Esophagus muscularis mucosa (tissue), 4 donors: ENCODE results near the gene RPRD1B. TPM values are rescaled to one million over a fixed set of nuclear protein-coding genes. Genes with fewer than 3 reads are reported as not detected.

Experiments used
- DNase-seq: peaks from one replicate; pipeline ENCODE4 v3.0.0-alpha.2; 2017; ENCODE audit errors: extremely low spot score
- H3K27ac ChIP-seq, 4 donors: fragments of 200-600 bp; sonication (generic); replicated peaks in 1 of 4; 1 replicate in 3 of 4; 2 replicates in 1 of 4; pipeline ENCODE4 v1.5.1; 2016 to 2019; ENCODE audit warnings: mild to moderate bottlenecking in 1 of 4
- H3K27me3 ChIP-seq, 4 donors: fragments of 200-600 bp; sonication (generic); one replicate each; pipeline versions ENCODE4 v1.5.1 to v1.6.0; 2016 to 2019
- H3K36me3 ChIP-seq, 4 donors: fragments of 200-600 bp; sonication (generic); one replicate each; pipeline ENCODE4 v1.5.1; 2016 to 2019
- H3K4me1 ChIP-seq, 4 donors: fragments of 200-600 bp; sonication (generic); one replicate each; pipeline ENCODE4 v1.5.1; 2016 to 2019
- H3K4me3 ChIP-seq, 4 donors: fragments of 200-600 bp; sonication (generic); 1 replicate in 2 of 4; 2 replicates in 2 of 4; pipeline ENCODE4 v1.5.1; 2016 to 2019; ENCODE audit warnings: mild to moderate bottlenecking in 4 of 4, moderate library complexity in 1 of 4
- H3K9me3 ChIP-seq, 4 donors: fragments of 200-600 bp; sonication (generic); 1 replicate in 3 of 4; 2 replicates in 1 of 4; pipeline ENCODE4 v1.5.1; 2016 to 2019
- EP300 ChIP-seq: sonication (generic); formaldehyde crosslinking; IDR thresholded peaks from one replicate; pipeline ENCODE4 v1.6.1; 2017; ENCODE audit warnings: antibody characterized with exemption
- POLR2A ChIP-seq: fragments of 450-650 bp; IDR thresholded peaks from one replicate; pipeline ENCODE4 v1.6.1; 2017; ENCODE audit warnings: antibody characterized with exemption, moderate library complexity, mild to moderate bottlenecking, low read depth
- POLR2AphosphoS5 ChIP-seq, 2 donors: sonication (generic); formaldehyde crosslinking; IDR thresholded peaks; one replicate each; pipeline ENCODE4 v1.6.1; 2017; ENCODE audit warnings: antibody characterized with exemption in 2 of 2
- WGBS: methylation state at CpG from one replicate; pipeline ENCODE4 v1.1.5; 2018; 5-methylcytosine and 5-hydroxymethylcytosine counted together
- intact Hi-C: fragments of 100-400 bp; cut with DNase I; formaldehyde crosslinking; loops from one replicate; pipeline ENCODE4 v1.15.1; 2023
- total RNA-seq, 4 donors: library from RNA; depleted of rRNA; stranded (reverse); fragments of >200 nt; gene quantifications; one replicate each; pipeline versions ENCODE4 v1.1.0 to v1.2.1, GENCODE V29; 2016
- TF ChIP-seq, protein P1 (sequence below), 3 experiments: fragments of 200-600 bp in 2 of 3; fragments of 450-650 bp in 1 of 3; sonication (generic) in 2 of 3; IDR thresholded peaks; one replicate each; pipeline ENCODE4 v1.5.1; 2017 to 2019; ENCODE audit warnings: antibody characterized with exemption in 3 of 3, mild to moderate bottlenecking in 2 of 3, moderate library complexity in 1 of 3

The RPRD1B gene, protein sequence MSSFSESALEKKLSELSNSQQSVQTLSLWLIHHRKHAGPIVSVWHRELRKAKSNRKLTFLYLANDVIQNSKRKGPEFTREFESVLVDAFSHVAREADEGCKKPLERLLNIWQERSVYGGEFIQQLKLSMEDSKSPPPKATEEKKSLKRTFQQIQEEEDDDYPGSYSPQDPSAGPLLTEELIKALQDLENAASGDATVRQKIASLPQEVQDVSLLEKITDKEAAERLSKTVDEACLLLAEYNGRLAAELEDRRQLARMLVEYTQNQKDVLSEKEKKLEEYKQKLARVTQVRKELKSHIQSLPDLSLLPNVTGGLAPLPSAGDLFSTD
- 10 to 100 TPM; 26.7 to 39.5 (median 33.8) TPM for total RNA-seq

GRCh38 chr20:38033330-38034107, at the start of gene RPRD1B, which contains the start of gene TTI1:
Gene RPRD1B, plus strand, starts transcription at chr20:38033746. Its CDS starts 202 bp downstream, at chr20:38033948.
Gene TTI1, minus strand, starts transcription at chr20:38033456. Its CDS starts 19,640 bp downstream, at chr20:38013816.
- H3K27me3 ChIP-seq = no peaks in the 10 kb centered on the region
- peak; percentile 98 for DNase-seq
- peak within 1 kb of the TSS; percentile 69 to 96 (median 70) for H3K4me3 ChIP-seq
- peaks cover 0 to 18% (median 3%) of the 10 kb centered on the region in 4 donors for H3K36me3 ChIP-seq
- H3K27ac ChIP-seq = peak within 1 kb of the TSS; percentile 93 to 95 (median 94)
- TF ChIP-seq POLR2A (peak; percentile 40), EP300 (no peak), POLR2AphosphoS5 (IDR thresholded peaks at IDR 0.05) (peak; percentile 87 to 91)
- TF ChIP-seq, protein P1, sequence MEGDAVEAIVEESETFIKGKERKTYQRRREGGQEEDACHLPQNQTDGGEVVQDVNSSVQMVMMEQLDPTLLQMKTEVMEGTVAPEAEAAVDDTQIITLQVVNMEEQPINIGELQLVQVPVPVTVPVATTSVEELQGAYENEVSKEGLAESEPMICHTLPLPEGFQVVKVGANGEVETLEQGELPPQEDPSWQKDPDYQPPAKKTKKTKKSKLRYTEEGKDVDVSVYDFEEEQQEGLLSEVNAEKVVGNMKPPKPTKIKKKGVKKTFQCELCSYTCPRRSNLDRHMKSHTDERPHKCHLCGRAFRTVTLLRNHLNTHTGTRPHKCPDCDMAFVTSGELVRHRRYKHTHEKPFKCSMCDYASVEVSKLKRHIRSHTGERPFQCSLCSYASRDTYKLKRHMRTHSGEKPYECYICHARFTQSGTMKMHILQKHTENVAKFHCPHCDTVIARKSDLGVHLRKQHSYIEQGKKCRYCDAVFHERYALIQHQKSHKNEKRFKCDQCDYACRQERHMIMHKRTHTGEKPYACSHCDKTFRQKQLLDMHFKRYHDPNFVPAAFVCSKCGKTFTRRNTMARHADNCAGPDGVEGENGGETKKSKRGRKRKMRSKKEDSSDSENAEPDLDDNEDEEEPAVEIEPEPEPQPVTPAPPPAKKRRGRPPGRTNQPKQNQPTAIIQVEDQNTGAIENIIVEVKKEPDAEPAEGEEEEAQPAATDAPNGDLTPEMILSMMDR (IDR thresholded peaks at IDR 0.05) = no peak
- under 1% methylated on average over 32 of the region's 69 CpGs for WGBS
- intact Hi-C loops = no loop called here
- peaks cover 43 to 70% (median 61%) of the 10 kb centered on the region in 4 donors for H3K4me1 ChIP-seq
- no peaks in the 10 kb centered on the region for H3K9me3 ChIP-seq

GRCh38 chr20:37984018-37984785, 49.3 kb upstream of the RPRD1B start:
- no peak for DNase-seq
- Histone ChIP-seq H3K4me1 (peaks cover 41 to 47% (median 42%) of the 10 kb centered on the region in 4 donors), H3K27ac (no peak overlapping the region), H3K36me3 (peaks cover 4 to 41% (median 15%) of the 10 kb centered on the region in 4 donors), H3K9me3 (no peaks in the 10 kb centered on the region), H3K27me3 (no peaks in the 10 kb centered on the region), H3K4me3 (no peak overlapping the region)
- TF ChIP-seq POLR2AphosphoS5 (IDR thresholded peaks at IDR 0.05) (no peak), EP300 (no peak), POLR2A (no peak)
- TF ChIP-seq, protein P1 (IDR thresholded peaks at IDR 0.05) = no peak
- WGBS = 73% methylated on average over 9 of the region's 14 CpGs
- intact Hi-C loops = loop anchor here (10.0 kb wide), 1 partner anchor 569 kb away; no protein-coding TSS in a partner anchor

- intact Hi-C loops = loop anchor here (10.0 kb wide), 1 partner anchor 571 kb away; no protein-coding TSS in a partner anchor
- Histone ChIP-seq H3K36me3 (peaks cover 4 to 28% (median 12%) of the 10 kb centered on the region in 4 donors), H3K27ac (peak overlapping the region; percentile 57 to 76 (median 72)), H3K9me3 (no peaks in the 10 kb centered on the region), H3K27me3 (no peaks in the 10 kb centered on the region), H3K4me3 (peak overlapping the region in 1 of 4 donors; percentile 2), H3K4me1 (peaks cover 61 to 63% (median 62%) of the 10 kb centered on the region in 4 donors)
- TF ChIP-seq EP300 (no peak), POLR2AphosphoS5 (IDR thresholded peaks at IDR 0.05) (no peak)
- DNase-seq = no peak
- 50% methylated on average over 9 of the region's 9 CpGs for WGBS
These were observed 47.3 kb upstream of the RPRD1B start for GRCh38 chr20:37986044-37986858.

DNA sequence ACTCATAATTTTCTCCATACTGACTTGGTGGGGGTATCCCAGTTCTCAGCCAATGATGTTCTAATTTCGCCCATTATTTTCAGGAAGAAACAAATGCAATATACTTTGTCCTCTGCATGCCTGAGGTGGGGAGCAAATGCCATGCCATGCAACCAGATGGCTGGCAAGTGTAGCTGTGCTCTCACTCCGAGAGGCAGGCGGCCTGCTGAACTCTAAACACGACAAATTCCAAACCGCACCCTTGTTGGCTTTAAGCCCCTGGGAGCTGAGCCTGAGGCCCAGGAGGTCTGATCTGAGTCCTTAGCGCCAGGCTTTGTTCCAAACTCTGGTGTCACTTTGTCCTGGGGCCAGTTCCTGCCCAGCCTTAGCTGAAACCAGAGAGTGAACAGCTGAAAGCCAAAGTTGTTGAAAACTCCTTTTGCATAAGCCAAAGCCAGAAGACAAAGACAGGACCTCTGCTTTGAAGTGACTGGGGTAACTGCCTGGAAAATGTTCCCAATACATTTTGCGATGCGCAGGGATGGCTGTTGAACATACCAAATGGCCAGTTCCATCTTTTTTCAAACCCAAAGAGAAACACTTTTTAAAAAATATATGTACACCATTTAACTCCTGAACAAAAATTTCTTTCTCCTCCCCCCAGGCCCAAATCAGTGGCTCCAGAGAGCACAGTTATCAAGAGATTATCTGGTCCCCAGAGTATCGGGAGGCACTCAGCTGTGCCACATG, 46.5 kb upstream of the RPRD1B start:
- 51% methylated on average over 8 of the region's 9 CpGs for WGBS
- H3K9me3 ChIP-seq = no peaks in the 10 kb centered on the region
- peak overlapping the region; percentile 57 to 76 (median 72) for H3K27ac ChIP-seq
- DNase-seq = no peak
- intact Hi-C loops = loop anchor here (10.0 kb wide), 1 partner anchor 572 kb away; no protein-coding TSS in a partner anchor
- no peaks in the 10 kb centered on the region for H3K27me3 ChIP-seq
- H3K4me3 ChIP-seq = peak overlapping the region in 1 of 4 donors; percentile 2
- H3K36me3 ChIP-seq = peaks cover 0 to 22% (median 8%) of the 10 kb centered on the region in 4 donors
- TF ChIP-seq EP300 (no peak), POLR2AphosphoS5 (IDR thresholded peaks at IDR 0.05) (peak in 1 of 2 donors; percentile 18), POLR2A (no peak)
- TF ChIP-seq, protein P1 (IDR thresholded peaks at IDR 0.05) = no peak
- peaks cover 69 to 71% (median 70%) of the 10 kb centered on the region in 4 donors for H3K4me1 ChIP-seq
